GM21737 (cell line): ENCODE data around the gene TFRC.
"Not testable (repeated sequence)": the region's sequence is repeated elsewhere in the genome, so short reads cannot be mapped to it uniquely, and the experiment has no call there.

ENCODE experiments used
- ATAC-seq: cut with Tn5 transposase; IDR thresholded peaks from one replicate; pipeline ENCODE4 v1.9.1; 2021; ENCODE audit warnings: mild to moderate bottlenecking, moderate library complexity; ENCODE audit not compliant: unreplicated experiment

TFRC gene

DNA sequence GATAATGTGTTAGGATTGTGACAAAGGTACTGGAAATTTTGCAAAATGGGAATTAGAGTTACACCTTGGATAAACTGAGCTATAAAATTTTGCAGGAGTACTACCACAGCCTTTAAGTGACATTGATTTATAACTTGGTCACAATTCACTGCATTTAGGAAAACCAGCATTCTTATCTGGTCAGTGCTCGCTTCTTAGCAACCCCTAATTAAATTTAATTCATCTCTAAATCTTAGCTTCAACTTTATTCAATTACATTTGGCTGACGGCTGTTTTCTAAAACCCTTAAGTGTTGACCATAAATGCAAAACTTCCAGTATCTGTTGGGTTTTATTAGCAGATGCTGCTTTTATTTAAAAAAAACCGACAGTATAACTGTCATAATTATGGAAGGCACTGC, 31.3 kb downstream of the TFRC start:
- ATAC-seq = no peak

- ATAC-seq = no peak
These were observed 32.2 kb downstream of the TFRC start for GRCh38 chr3:196049653-196050052.

DNA sequence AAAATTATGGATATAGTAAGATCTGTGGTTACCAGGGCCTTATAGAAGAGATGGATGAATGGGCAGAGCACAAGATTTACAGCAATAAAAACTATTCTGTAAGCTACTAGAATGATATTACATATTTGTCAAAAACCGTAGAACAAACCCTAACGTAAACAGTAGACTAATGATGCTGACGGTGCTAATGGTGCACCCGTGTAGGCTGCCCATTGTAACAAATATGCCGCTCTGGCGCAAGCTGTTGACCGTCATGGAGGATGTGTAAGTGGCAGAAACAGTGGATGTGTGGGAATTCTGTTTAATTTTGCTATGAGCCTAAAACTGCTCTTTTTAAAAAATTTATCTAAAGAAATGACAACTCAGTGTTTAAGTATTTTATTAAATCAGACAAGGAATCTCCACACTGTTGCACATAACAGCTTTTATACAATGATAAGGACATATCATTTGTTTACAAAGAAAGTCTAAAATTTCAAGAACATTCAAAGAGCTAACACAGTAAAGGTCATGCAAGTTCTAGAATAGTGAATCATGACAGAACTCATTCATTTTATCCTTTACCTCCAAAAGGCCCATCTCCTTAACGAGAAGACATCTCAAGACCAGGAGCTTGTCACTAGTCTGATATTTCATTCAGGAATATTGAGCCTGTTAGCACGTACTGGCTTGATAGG, 32.8 kb downstream of the TFRC start:
- ATAC-seq = no peak

DNA sequence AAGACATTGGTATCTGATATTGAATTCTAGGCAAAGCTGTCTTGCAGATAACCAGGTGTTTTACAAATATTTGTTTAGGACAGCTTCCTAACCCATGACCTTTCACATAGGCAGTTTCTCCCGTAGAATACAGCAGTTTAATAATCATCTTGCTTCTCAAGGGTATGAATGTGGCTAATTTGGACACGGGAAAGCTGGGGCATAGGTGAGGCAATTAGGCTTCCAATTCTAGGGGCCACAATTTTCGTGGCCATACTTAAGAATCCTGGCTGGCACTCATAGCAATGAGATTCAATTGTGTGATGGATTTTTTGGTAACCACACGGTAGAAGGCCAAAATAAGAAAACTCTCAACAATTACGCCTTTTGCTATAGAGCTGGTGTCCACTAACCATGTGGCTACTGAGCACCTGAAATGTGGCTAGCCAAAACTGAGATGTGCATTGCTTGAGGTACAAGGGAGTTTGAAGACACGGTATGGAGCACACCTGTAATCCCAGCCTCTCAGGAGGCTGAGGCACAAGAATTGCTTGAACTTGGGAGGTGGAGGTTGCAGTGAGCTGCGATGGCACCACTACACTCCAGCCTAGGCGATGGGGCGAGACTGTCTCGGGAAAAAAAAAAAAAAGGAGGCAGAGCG, 34.4 kb downstream of the TFRC start:
- ATAC-seq = no peak

DNA sequence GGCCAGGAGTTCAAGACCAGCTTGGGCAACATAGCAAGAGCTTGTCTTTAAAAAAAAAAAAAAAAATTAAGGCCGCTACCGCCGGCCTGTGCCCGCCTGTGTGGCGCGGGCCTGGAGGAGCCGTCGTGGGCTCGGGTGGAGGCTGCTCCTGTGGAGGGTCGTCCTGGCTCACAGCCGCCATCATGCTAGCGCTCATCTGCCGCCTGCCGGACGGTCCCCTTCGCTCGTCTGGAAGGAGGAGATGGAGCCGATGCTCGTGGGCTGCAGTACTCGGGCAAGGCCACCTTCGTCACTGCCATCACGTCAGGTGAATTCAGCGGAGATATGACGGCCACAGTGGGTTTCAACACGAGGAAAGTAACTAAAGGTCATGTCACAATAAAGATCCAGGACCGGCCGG, 37.4 kb downstream of the TFRC start:
- ATAC-seq = no peak

DNA sequence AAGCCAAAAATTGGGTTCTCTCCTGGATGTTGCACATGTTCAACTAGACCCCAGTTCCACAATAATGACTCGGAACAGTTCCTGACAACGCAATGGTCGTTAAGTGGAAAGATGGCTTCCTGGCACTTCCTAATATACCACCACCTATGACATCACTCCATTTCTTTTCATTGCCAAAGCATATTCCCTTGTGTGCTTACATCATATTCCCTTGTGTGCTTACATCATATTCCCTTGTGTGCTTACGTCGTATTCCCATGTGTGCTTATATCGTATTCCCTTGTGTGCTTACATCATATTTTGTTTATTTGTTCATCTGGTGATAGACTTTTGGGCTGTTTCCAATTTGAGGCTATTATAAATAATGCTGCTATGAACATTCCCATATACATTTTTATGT, 39.2 kb downstream of the TFRC start:
- ATAC-seq = no peak

DNA sequence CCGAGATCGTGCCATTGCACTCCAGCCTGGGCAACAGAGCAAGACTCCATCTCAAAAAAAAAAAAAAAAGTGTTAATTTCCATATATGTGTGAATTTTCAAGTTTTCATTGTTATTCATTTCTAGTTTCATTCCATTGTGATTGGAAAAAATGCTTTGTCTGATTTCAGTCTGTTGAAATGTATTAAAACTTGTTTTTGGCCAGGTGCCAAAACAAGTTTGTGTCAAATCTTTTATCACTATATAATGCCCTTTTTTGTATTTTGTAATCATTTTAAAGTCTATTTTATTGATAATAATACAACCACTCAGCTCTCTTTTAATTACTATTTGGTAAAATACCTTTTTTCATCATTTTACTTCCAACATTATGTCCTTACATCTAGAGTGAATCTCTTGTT, 42.5 kb downstream of the TFRC start:
- no peak for ATAC-seq

GRCh38 chr3:196026059-196026458, 55.8 kb downstream of the TFRC start:
- not testable (repeated sequence) for ATAC-seq

DNA sequence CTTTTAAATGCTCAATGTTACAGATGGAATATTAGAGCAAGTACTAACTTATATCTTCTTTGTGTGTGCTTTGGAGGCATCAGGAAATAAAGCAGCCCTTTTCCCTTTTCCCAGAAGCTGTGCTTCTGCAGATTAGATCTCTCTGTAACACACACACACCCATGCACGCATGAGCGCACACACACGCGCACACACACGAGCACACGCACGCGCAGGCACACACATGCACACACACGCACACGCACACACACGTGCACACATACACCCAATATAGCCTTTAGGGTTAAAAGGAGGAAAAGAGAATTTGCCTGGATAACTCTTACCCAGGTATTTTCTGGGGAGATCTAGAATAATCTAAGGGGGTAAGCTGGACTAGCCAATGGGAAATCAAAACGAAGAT, 56.9 kb downstream of the TFRC start:
- ATAC-seq = no peak

DNA sequence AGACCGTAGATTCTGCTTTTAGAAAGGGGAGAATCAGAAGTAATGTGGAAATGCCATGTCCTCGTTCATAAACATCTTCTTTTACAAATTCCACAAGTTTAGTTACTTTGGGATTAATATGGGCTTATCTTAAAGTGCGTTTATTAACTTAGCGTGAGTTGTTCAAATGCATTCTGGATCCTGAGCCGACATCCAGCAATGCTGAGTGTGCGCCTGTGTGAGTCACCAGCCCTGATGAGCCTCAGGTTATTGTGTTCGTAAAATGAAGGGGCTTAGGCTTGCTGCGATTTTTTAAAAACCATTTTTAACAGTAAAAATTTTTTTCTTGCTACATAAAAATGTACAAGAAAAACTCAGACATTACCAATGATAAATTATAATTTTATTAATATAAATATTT, 57.9 kb downstream of the TFRC start:
- ATAC-seq = no peak

GRCh38 chr3:196022499-196022878, 59.4 kb downstream of the TFRC start:
- not testable (repeated sequence) for ATAC-seq

GRCh38 chr3:196020373-196020772, 61.5 kb downstream of the TFRC start:
- ATAC-seq = no peak

DNA sequence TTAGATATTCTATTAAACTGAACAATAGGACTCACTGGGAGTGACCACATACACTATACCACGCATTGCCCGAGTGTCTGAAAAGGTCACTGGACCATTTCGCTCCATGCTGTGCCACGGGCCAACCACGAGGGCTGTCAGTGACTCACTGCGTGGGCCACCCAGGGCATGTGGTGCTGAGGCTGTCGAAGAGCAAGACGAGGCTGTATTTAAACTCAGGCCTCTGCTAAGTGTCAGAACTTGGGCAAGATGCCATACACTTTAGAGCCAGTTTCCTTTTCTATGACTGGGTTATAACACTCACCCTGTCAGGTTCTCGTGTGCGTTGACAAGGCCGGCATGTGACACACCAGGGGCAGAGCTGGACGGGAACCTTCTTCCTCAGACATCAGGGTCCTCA, 62.3 kb downstream of the TFRC start:
- ATAC-seq = not testable (repeated sequence)

- ATAC-seq = not testable (repeated sequence)
These were observed 63.7 kb downstream of the TFRC start for GRCh38 chr3:196018159-196018558.

- no peak for ATAC-seq
These were observed 65.4 kb downstream of the TFRC start for GRCh38 chr3:196016485-196016884.

- ATAC-seq = no peak
These were observed 65.8 kb downstream of the TFRC start for GRCh38 chr3:196016059-196016458.

DNA sequence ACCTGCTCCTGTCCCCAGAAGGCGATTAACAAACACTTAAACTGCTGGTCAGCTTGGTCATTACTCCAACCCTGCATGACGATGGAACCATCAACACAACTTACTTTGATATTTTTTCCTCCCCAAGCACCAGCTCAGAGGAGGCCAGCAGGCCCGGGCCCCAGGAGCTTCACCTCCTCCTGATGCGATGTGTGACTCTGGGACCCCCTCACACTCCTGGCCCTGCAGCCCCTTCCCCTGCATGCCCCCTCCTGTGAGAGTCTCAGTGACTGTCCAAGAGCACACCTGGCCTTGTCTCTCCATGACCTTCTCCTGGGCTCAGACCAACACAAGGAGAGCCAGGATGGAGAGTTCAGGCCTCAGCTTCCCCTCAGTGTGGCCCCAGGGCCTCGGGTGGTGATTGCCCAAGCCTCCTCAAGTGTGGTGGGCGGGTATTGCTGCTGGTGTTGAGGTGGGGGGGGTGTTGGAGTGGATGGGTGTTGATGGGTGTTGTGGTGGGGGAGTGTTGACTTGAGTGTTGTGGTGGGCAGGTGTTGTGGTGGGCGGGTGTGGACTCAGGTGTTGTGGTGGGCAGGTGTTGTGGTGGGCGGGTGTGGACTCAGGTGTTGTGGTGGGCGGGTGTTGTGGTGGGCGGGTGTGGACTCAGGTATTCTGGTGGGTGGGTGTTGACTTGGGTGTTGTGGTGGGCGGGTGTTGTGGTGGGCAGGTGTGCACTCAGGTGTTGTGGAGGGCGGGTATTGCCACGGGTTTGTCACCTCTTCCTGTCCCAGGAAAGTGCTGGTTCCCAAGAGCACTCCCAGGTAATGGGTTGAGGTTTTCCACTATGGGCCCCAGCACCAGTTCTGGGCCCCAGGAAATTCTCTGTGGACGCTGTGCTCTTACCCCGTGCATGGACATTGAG, 68.1 kb downstream of the TFRC start:
- ATAC-seq = no peak

GRCh38 chr3:196012941-196013476, 68.9 kb downstream of the TFRC start:
- no peak for ATAC-seq

GRCh38 chr3:196012481-196012880, 69.4 kb downstream of the TFRC start:
- no peak for ATAC-seq

GRCh38 chr3:196009456-196009855, 72.4 kb downstream of the TFRC start:
- no peak for ATAC-seq

- no peak for ATAC-seq
These were observed 73.0 kb downstream of the TFRC start for GRCh38 chr3:196008929-196009328.

GRCh38 chr3:196008387-196008786, 73.5 kb downstream of the TFRC start:
- no peak for ATAC-seq
